Measurements from ENCODE around the gene TRIM47.

GRCh38 chr17:75922173-75922961 lies 44.0 kb upstream of the TRIM47 start:
- TF ChIP-seq CTCF (IDR thresholded peaks at IDR 0.05; ENCODE audit: low read length) (no peak), EZH2 (optimal IDR thresholded peaks at IDR 0.05; ENCODE audit: low read depth, low read length) (no peak)

All from MM.1S (cell line).